ENCODE data around the gene TENT5C. TPM values are rescaled to one million over a fixed set of nuclear protein-coding genes. Genes with fewer than 3 reads are reported as not detected.

TENT5C gene
- total and polyA plus RNA-seq, 10 of the 15 experiments (the other 5 are each of a cell fraction or from before 2014, with no cell fraction given) = 0.19 to 2.4 (median 0.78) TPM

DNA sequence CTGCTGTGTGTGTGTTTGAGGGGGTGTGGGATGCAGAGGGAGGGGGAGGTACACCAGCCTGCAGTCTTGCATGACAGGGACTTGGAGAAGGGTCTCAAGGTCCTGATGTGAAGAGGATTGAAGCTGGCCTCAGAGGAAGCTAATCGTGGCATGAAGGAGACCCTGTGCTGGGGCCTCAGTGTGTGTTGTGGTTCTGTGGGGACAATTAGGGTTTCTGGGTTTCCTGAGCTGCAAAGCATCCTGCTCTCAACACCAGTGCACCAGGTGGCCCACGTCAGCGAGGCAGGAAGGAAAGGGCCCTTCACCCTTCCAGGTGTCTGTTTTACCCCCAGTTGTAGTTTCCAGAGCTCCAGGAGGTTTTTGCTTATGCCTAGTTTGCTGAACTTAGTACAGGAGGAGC lies 52.8 kb downstream of the TENT5C start:
- Histone ChIP-seq H3K27me3 (replicated peaks in 1 of 2; ENCODE audit: control insufficient read depth in 2 of 2, insufficient read depth in 2 of 2, low read length in 1 of 2) (no peaks in the 10 kb centered on the region), H3K36me3 (ENCODE audit: control insufficient read depth in 2 of 2, insufficient read depth in 2 of 2, low read length in 1 of 2) (no peaks in the 10 kb centered on the region), H3K4me2 (ENCODE audit: control insufficient read depth, insufficient read depth) (peak overlapping the region; percentile 36), H3K79me2 (ENCODE audit: control insufficient read depth, insufficient read depth, low read length) (no peaks in the 10 kb centered on the region), H3K4me1 (ENCODE audit: control insufficient read depth, insufficient read depth, low read length) (peaks cover 72% of the 10 kb centered on the region), H4K20me1 (ENCODE audit: control insufficient read depth, insufficient read depth) (no peaks in the 10 kb centered on the region), H3K9me3 (replicated peaks; ENCODE audit: control insufficient read depth, insufficient read depth, low read length) (peaks cover 18% of the 10 kb centered on the region; the same call in 2 of the 3 replicates), H3K9ac (ENCODE audit: control insufficient read depth, insufficient read depth, low read length) (no peak overlapping the region), H2AFZ (ENCODE audit: control insufficient read depth, low read depth, low read length) (no peak overlapping the region), H3K4me3 (no peak overlapping the region), H3K27ac (ENCODE audit: control insufficient read depth, insufficient read depth) (peak overlapping the region; percentile 7; the same call in 1 of the 2 replicates)
- FAIRE-seq (peak; percentile 56), ATAC-seq (peak; percentile 10), DNase-seq (ENCODE audit: low read depth, low spot score) (peak; percentile 51)
- no TSS peak for BruUV-seq (replicated peaks)
- ChIA-PET RAD21 (ENCODE audit: unreplicated experiment) (no interaction called here), CTCF (no interaction called here), SMC1A (ENCODE audit: uncharacterized antibody, unreplicated experiment) (no interaction called here), POLR2A (no interaction called here)
- in situ Hi-C loops (cut with MboI) = loop anchor here (25.0 kb wide), 1 partner anchor 1096 kb away; the partner anchor contains the start of gene CD58
- WGBS (ENCODE audit: insufficient coverage, insufficient replicate concordance, low lambda C conversion rate, missing lambda C conversion rate) = 0% methylated on average over 3 of the region's 3 CpGs
- intact Hi-C loops (cut with micrococcal nuclease; ENCODE audit: unreplicated experiment) = loop anchor here (5.0 kb wide), 1 partner anchor 291 kb away; the partner anchor contains the start of gene MAN1A2
- TF ChIP-seq, protein P1, sequence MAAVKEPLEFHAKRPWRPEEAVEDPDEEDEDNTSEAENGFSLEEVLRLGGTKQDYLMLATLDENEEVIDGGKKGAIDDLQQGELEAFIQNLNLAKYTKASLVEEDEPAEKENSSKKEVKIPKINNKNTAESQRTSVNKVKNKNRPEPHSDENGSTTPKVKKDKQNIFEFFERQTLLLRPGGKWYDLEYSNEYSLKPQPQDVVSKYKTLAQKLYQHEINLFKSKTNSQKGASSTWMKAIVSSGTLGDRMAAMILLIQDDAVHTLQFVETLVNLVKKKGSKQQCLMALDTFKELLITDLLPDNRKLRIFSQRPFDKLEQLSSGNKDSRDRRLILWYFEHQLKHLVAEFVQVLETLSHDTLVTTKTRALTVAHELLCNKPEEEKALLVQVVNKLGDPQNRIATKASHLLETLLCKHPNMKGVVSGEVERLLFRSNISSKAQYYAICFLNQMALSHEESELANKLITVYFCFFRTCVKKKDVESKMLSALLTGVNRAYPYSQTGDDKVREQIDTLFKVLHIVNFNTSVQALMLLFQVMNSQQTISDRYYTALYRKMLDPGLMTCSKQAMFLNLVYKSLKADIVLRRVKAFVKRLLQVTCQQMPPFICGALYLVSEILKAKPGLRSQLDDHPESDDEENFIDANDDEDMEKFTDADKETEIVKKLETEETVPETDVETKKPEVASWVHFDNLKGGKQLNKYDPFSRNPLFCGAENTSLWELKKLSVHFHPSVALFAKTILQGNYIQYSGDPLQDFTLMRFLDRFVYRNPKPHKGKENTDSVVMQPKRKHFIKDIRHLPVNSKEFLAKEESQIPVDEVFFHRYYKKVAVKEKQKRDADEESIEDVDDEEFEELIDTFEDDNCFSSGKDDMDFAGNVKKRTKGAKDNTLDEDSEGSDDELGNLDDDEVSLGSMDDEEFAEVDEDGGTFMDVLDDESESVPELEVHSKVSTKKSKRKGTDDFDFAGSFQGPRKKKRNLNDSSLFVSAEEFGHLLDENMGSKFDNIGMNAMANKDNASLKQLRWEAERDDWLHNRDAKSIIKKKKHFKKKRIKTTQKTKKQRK (IDR thresholded peaks at IDR 0.05; ENCODE audit: low read depth, low read length) = no peak
- no peak for TF ChIP-seq SMAD1 (IDR thresholded peaks at IDR 0.05; ENCODE audit: low read depth, partially characterized antibody)
- no peak for TF ChIP-seq YY1 (IDR thresholded peaks at IDR 0.05; ENCODE audit: low read depth, low read length)
- TF ChIP-seq SUZ12 (IDR thresholded peaks at IDR 0.05; ENCODE audit: unreplicated experiment) = no peak
- TF ChIP-seq TBL1XR1 (IDR thresholded peaks at IDR 0.05; ENCODE audit: low read depth, low read length) = no peak
- peak; percentile 51; the same call in 1 of the 2 replicates for TF ChIP-seq CBFB (IDR thresholded peaks at IDR 0.05; ENCODE audit: low read depth)
- no peak for TF ChIP-seq MTA3 (IDR thresholded peaks at IDR 0.05; ENCODE audit: borderline replicate concordance, low read length)
- TF ChIP-seq CHD4 (IDR thresholded peaks at IDR 0.05) = no peak
- TF ChIP-seq, protein P2, sequence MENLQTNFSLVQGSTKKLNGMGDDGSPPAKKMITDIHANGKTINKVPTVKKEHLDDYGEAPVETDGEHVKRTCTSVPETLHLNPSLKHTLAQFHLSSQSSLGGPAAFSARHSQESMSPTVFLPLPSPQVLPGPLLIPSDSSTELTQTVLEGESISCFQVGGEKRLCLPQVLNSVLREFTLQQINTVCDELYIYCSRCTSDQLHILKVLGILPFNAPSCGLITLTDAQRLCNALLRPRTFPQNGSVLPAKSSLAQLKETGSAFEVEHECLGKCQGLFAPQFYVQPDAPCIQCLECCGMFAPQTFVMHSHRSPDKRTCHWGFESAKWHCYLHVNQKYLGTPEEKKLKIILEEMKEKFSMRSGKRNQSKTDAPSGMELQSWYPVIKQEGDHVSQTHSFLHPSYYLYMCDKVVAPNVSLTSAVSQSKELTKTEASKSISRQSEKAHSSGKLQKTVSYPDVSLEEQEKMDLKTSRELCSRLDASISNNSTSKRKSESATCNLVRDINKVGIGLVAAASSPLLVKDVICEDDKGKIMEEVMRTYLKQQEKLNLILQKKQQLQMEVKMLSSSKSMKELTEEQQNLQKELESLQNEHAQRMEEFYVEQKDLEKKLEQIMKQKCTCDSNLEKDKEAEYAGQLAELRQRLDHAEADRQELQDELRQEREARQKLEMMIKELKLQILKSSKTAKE (IDR thresholded peaks at IDR 0.05; ENCODE audit: low read depth, poor library complexity, severe bottlenecking) = no peak
- TF ChIP-seq NR2C1 (IDR thresholded peaks at IDR 0.05) = no peak
- no peak for TF ChIP-seq IKZF1 (conservative IDR thresholded peaks at IDR 0.05)
- TF ChIP-seq ZNF622 (IDR thresholded peaks at IDR 0.05) = no peak
- TF ChIP-seq JUND (IDR thresholded peaks at IDR 0.05; ENCODE audit: low read depth, low read length) = no peak
- TF ChIP-seq, protein P3, sequence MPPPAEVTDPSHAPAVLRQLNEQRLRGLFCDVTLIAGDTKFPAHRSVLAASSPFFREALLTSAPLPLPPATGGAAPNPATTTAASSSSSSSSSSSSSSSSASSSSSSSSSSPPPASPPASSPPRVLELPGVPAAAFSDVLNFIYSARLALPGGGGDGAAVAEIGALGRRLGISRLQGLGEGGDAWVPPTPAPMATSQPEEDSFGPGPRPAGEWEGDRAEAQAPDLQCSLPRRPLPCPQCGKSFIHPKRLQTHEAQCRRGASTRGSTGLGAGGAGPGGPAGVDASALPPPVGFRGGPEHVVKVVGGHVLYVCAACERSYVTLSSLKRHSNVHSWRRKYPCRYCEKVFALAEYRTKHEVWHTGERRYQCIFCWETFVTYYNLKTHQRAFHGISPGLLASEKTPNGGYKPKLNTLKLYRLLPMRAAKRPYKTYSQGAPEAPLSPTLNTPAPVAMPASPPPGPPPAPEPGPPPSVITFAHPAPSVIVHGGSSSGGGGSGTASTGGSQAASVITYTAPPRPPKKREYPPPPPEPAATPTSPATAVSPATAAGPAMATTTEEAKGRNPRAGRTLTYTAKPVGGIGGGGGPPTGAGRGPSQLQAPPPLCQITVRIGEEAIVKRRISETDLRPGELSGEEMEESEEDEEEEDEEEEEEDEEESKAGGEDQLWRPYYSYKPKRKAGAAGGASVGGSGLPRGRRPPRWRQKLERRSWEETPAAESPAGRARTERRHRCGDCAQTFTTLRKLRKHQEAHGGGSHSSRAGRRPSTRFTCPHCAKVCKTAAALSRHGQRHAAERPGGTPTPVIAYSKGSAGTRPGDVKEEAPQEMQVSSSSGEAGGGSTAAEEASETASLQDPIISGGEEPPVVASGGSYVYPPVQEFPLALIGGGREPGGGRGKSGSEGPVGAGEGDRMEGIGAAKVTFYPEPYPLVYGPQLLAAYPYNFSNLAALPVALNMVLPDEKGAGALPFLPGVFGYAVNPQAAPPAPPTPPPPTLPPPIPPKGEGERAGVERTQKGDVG (CRISPR knock-in tag; IDR thresholded peaks at IDR 0.05) = no peak
- TF ChIP-seq KAT2A (conservative IDR thresholded peaks at IDR 0.05; ENCODE audit: control insufficient read depth, low read depth, low read length) = no peak
- peak; percentile 92 for TF ChIP-seq RUNX3 (IDR thresholded peaks at IDR 0.05; ENCODE audit: low read length)

All from GM12878 (cell line).